Sciatic nerve (tissue), 2 donors: ENCODE data around the gene IL19. TPM values are rescaled to one million over a fixed set of nuclear protein-coding genes. Genes with fewer than 3 reads are reported as not detected.
A peak's percentile ranks its signal among the peaks of the same experiment; 100 is the strongest.

ENCODE experiments used
- ATAC-seq: fragments of 200-7000 bp; cut with Tn5 transposase; one replicate; pipeline ENCODE4 v1.9.1; 2020; ENCODE audit warnings: mild to moderate bottlenecking, moderate library complexity
- DNase-seq: peaks from one replicate; pipeline ENCODE4 v3.0.0-alpha.2; 2020; ENCODE audit warnings: low spot score
- intact Hi-C: fragments of 100-400 bp; cut with DNase I; formaldehyde crosslinking; loops from one replicate; pipeline ENCODE4 v1.14.2; 2022
- total RNA-seq: library from RNA; stranded (reverse); fragmentation: NEBNext Ultra II Directional; extraction: Animal tissue kit (Norgen Biotek cat#: 25700); gene quantifications from one replicate; pipeline ENCODE4 v1.2.1, GENCODE V29; 2021
- donor health status: DM: no; HTN: no; CAD: no.
- donor health status: DM: no; HTN: no; CAD: no.

IL19 gene
- total RNA-seq, 1 donor from 2014 or later: not detected

DNA sequence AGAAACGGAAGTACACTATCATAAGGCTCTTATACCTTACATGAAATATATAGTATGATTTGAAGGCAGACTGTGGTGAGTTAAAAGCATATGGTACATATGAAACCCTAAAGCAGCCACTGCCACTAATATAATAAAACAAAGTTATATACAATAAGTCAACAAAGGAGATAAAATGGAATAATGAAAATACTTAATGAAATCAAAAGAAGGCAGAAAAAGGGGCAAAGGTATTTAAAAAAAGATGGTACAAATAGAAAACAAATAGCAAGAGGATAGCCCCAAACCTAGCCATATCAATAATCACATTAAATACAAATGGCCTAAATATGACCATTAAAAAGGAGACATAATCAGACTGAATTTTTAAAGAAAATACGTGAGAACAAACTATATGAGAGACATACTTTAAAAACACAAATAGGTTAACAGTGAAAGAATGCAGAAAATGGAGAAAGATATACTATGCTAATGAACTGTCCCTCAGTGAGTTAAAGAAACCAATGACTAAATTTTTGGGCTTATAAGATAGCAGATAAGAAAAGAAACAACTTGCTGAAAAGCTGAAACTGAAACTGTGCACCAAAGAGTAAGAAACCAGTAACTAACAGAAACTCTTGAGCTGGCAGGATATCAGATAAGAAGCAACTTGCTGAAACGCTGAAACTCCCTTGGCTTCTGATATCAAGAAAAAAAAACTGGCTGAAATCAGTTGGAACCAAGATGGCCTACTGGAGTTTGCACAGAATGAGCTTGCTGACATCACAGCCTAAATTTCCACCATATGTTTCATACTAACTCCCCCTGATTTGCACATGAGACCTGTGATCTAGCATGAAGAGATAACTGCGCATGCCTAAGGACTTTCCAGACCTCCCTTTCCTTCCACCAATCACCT, 46.1 kb downstream of the IL19 start:
- DNase-seq: no peak
- intact Hi-C loops: no loop called here
- no peak for ATAC-seq

DNA sequence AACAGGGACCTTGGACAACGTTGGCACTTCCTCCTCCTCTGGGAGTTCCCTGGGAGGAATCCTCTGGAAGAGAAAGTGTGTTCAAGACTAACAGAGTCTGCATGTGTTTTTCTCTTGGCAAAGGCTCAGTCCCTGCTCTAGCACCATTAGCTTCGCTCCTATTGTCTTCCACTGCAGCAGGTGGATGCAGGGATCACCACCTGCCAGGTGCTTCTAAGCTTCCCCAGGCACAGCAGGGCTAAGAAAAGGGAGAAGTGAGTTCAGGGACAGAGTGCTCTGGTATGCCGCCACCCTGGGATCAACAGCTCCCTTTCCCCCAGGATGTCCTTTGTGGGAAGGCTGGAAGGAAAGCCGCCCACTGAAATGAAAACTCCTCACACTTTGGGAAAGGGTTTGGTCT, 50.9 kb downstream of the IL19 start:
- no peak for DNase-seq
- no peak for ATAC-seq
- intact Hi-C loops: no loop called here

DNA sequence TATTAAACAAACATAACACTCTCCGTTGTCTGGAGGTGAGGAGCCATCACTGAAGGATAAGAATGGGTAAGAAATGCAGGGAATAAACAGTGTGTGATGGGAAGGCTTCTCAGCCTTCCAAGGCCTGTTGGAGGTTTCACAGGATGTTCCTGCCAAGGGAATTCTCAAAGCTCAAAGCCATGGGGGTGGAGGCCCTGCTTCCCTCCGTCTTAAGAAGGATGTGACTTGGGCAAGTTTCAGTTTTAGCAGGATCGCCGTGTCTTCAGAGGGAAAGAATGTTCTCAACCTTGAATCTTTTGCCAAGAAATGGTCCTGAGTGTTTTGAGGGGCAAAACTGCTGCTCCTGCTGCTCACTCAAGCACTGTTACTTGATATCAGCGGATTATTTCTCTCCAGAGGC, 53.2 kb downstream of the IL19 start:
- ATAC-seq (peak; percentile 51), DNase-seq (no peak)
- intact Hi-C loops: no loop called here

DNA sequence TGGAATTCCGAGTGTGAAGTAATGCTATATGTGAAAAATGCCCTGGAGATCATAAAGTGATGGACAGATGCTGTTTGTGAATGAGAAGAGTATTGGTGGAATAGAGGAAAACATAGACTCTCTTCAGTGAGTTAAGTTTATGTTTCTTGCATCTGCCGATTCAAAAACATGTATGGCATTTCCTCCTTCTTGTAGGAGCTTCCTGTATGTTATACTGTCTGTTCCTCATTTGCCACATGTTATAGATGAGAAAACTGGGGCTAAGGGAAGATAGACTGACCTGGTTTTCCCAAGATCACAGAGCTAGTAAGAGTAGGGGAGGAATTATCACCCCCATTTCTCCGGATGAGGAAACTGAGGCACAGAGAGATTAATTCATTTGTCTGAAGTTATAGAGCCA, 53.8 kb downstream of the IL19 start:
- intact Hi-C loops: no loop called here
- DNase-seq: no peak
- peak; percentile 15 for ATAC-seq

DNA sequence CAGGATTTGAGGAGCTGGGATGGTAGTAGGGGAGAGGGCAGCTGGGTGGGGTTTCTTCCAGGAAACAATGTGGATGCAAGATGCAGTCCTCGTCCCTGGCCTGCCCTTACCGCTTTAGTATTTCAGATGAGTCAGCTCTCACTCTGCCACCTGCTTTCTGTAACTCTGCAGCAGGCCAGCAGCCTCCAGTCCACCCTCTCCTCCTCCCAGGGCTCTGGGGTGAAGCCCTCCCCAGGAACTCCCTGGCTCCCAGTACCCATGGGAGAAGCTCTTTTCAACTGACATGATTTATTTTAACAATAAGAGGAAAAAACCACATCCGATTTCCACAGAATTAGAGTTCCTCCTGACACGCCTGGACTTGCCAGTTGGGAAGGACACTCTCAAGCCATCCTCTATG, 55.8 kb downstream of the IL19 start:
- DNase-seq (no peak), ATAC-seq (no peak)

DNA sequence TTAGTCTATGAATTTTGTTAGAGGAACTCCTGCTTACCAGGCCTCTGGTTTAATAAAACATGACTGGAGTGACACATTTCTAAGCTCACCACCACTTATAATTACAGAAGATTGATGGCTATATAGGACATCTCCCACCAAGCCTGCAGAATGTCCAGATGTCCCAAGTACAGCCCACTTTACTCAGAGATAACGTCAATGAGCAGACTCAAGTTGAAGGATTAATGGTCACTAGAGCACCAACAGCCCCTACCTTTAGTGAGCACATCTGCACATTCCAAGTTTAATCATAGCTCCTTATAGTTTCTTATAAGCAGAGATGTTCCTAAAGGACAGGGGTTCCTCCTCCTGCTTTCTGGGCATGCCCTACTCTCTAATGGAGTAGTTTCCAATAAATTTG, 57.5 kb downstream of the IL19 start:
- ATAC-seq (no peak), DNase-seq (no peak)
- intact Hi-C loops: no loop called here

More for the DNA sequence above, 55.8 kb downstream of the IL19 start:
- intact Hi-C loops: no loop called here

DNA sequence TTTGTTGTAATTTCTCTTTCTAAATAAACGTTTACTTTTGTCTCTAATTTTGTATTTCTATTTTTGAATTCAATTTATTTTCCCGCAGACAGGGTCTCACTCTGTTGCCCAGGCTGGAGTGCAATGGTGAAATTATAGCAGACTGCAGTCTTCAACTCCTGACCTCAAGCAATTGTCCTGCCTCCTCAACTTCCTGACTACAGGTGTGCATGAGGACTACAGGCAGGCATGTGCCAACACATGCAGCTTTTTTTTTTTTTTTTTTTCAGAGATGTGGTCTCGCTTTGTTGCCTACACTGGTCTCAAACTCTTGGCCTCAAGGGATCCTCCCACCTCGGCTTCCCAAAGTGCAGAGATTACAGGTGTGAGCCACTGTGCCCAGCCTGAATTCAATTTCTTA, 58.2 kb downstream of the IL19 start:
- DNase-seq: no peak
- ATAC-seq: no peak
- intact Hi-C loops: no loop called here

DNA sequence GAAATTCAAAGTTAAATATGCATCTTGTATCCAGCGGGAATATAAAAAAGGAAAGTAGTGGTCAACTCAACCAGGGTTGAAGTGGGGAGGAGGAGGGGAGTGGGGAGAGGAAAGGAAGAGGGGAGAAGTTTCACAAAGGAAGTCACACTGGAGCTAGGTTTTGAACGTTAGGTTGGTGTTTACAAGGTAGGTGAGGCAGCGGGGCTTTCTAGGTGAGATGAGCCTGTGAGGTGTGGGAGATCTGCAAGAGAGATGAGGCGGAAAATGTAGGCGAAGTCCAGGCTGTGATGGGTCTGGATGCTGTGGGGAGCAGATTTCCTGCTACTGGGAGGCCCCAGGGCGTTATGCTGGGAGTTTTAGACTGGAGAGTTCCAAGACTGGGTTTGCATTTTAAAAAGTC, 58.7 kb downstream of the IL19 start:
- DNase-seq: no peak
- ATAC-seq: no peak
- intact Hi-C loops: no loop called here

DNA sequence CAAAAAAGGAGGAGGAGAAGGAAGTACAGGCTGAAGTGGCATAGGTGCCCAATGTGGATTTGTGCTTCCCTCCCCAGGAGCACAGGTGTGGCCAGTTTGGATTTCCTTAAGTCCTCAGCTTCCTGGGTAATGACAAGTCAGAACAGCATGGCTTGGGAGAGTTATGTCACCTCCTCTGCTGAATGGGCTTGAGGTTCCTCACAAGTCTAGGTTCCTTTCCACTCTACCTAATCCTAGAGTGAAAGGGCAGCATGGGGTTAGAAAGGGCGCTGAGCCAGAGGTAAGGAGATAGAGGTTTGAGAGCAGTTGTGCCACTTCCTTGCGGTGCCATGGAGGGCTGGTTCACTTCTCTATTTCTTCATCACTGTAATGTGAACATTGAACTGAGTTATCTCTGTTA, 59.3 kb downstream of the IL19 start:
- intact Hi-C loops: no loop called here
- DNase-seq (no peak), ATAC-seq (no peak)

DNA sequence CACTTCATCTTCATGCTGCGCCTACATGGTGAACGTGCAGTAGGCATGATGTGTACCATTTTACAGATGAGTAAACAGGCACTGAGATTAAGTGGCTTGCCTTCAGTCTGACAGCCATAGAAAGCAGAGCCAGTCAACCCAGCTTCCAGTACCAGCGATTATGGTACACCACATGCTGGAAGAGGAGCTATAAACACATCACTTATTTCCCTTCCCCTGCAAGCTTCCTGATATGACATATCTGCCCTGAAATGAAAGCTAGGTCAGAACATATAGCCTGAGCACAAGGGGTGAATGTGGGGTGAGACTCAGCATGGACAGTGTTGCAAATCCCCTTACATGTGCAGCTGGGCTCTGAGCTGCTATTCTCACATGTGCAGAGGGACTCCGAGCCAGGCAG, 61.1 kb downstream of the IL19 start:
- no peak for ATAC-seq
- DNase-seq: no peak
- intact Hi-C loops: no loop called here

DNA sequence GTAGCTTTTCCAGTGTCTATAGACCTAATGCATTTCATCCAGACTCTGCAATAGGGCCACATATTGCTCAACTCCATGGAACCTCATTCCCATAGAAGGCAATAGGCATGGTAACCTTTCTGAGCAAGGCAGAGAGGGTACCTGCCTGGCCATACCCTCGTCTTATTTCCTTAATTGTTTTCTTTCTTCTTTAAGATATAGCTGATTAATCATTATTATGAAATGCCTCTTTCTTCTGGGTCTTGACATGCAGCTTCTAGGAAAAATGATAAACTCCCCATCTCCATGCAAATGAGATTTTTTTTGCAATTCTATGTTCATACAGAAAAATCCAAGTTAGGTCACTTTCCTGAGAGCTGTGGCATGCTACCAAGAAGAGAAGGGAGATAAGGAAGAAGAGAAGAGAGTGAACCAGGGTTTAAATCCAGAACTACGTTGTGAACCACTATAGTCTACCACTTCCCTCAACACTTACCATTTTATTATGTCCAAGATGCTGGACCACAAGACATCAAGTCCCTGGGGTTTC, 61.8 kb downstream of the IL19 start:
- no peak for DNase-seq
- intact Hi-C loops: no loop called here
- ATAC-seq: no peak

DNA sequence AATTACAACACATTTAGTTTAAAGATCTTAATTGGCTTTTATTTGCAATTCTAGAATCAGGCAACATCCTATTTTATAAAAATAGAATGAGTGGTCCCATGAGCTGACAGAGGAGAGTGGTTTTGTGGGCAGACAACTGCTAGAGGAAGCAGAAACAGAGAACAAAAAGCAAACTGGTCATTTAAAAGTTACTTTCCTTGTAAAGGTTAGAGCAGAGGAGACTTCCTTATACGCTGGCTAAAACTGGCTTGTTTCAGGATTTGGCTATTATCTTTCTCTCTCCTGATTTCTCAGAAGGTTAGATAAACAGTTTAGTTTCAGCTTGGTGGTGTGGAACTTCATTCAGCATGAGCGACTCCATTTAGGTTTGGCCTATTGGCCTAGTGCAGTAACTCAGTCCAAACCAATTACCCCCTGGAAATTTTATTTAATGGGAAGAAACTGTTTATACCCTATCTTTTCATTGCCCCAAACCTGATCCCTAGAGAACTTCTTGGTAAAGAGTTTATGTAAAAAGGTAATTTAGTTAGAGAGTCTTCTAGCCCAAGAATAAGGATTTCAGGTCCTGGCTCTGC, 62.6 kb downstream of the IL19 start:
- intact Hi-C loops: no loop called here
- DNase-seq (no peak), ATAC-seq (no peak)

DNA sequence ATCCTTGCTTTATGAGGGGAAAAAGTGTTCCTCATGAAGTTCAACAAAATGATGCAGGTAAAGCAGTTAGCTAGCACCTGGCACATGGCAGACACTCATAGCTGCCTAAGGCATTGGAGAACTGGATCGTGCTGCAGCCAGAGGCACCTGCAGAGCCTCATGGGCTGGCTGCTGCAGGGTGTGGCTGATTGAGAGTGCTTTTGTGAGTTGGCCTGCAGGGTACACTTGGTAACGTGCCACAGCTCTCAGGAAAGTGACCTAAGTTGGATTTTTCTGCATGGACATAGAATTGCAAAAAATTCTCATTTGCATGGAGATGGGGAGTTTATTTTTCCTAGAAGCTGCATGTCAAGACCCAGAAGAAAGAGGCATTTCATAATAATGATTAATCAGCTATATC, 63.2 kb downstream of the IL19 start:
- ATAC-seq (no peak), DNase-seq (no peak)

DNA sequence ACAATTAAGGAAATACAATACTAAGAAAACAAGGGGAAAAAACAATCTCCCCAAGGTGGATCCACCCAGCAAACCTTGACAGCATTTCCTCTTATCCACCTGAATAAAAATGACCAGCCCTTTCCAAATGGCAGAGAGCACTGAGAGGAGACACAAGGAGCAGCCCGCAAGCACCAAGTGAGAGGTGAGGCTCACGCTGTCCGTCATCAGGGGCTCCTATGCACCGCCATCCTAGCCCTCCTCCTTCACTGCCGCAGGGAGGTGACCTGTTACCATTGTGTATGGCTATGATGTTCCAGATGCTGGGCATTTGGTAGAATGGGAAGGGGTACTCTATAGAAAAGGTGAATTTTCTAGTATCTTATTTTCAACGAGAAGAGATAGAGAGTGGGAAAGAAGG, 63.6 kb downstream of the IL19 start:
- ATAC-seq (no peak), DNase-seq (no peak)
- intact Hi-C loops: no loop called here

More for the DNA sequence above, 63.2 kb downstream of the IL19 start:
- intact Hi-C loops: no loop called here

DNA sequence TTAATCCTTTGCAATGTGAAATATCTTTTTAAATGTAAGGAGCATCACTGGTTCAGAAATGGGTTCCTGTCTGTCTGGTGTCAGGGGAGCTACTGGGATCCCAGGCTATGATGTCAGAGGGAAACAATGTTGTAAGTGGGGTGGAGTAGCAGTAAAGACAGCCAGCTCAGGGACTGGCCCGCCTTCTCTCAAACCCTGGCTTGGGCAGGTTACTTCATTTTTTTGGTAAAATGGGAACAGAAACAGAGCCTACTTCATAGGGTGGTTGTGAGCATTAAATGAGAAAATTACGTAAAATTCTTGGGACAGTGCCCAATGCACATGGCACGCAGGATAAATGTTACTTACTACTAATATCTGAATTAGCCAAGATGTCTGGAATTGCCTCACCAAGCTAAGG, 64.1 kb downstream of the IL19 start:
- ATAC-seq (peak; percentile 45), DNase-seq (no peak)
- intact Hi-C loops: no loop called here

DNA sequence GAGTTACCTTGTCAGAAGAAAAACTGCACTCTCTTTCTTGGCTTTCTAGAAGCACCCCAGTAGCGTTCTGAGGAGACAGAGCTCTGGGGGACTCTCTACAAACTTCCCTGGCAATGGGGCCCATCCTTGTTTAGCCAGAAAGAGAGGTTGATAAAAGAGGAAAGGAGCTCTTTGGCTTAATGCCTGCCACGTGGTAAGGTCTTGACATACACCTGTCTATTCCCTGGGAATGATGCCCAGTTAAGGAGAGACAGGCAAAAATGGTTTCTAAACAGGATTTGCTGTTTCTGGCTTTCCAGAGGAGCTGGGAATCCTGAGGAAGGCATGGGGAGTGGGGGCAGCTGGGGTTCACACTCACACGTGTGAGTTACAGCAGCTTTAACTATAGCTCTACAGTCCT, 64.6 kb downstream of the IL19 start:
- ATAC-seq: no peak
- intact Hi-C loops: no loop called here
- no peak for DNase-seq

DNA sequence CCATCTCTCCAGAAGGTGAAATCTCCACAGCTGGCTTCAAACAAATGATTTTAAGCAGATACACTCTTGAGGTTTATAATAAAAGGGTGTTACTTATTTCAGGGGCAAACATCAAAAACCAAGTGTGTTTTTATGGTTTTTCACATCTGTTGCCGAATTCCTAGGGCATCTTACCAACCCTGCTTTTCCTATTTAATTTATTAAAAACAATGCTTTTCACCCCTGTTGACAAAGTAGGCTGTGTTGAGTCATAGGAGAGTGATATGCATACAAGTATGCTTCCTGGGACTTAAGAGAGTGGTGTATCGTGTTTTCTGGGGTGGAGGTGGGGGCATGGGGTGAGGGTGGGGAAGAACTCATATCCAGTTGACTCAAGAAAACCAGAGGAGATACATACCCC, 65.5 kb downstream of the IL19 start:
- intact Hi-C loops: no loop called here
- ATAC-seq: no peak

DNA sequence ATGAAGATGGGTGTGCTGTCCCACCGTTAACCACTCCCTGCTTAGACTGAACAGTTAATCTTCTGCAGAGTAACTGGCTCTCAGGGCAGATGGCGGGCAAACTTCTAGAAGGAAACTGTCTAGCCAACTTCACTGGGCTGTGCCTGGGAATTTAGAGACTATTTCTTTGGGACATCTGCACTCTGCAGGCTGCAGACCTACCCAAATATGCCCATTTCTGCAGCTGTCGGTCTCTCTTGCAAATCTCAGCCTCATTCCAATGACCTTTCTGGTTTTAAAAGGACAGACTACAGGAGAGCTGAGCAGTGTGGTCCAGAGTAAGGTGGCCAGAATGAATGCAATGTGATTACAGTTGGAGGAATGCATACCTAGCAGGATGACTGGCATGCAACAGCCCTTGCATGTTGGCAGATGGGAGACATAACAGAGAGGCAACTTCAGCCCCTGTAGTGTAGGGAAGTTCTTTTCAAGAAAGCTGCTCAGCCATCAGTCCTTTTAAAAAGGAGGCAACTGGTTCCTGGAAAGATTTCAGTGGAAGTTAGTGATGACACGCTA, 68.5 kb downstream of the IL19 start:
- no peak for DNase-seq
- ATAC-seq: no peak
- intact Hi-C loops: no loop called here

More for the DNA sequence above, 65.5 kb downstream of the IL19 start:
- DNase-seq: no peak

DNA sequence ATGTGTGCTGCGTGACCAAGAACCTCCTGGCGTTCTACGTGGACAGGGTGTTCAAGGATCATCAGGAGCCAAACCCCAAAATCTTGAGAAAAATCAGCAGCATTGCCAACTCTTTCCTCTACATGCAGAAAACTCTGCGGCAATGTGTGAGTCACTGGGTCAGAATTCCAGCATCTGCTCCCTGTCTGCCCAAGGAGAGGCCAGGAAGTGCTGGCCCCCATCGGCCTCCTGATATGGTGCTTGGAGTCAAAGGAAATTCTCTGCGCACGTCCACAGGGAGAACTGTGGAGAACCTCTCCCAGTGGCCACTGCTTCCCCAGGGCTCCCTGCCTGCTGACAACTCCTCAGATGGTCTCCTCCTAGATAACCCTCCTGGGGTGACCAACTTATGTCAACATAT, 69.3 kb downstream of the IL19 start:
- DNase-seq (no peak), ATAC-seq (no peak)
- intact Hi-C loops: no loop called here

DNA sequence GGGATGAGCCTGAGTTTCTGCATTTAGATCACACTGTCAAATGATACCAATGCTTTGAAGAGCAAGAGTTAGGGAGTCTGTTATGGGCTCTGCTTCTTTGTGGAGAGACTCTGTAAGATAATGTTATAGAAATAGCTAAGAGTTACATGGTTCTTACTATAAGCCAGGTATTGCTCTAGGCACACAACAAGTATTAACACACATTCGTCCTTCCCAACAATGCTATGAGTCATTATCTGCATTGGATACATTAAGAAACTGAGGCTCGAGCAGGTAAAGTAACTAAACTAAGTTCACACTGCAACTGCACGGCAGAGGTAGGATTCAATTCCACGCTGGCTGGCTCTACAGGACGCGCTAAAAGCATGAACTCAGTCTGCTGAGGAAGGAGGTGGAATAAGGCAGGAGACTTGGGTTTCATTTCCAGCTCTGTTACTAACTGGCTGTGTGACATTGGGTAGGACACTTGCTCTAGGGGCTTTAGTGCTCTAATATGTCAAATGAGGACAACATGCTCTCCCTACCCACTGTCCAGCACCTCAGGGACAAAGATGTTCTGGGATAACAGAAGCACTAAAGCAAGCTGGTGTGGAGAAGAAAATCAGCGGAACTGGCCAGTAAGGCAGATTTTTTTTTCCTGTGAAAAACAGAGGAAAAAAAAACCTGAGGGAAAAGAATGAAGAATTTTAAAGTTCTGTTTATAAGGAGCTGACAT, 71.2 kb downstream of the IL19 start:
- no peak for ATAC-seq
- intact Hi-C loops: no loop called here
- no peak for DNase-seq
